HepG2 (cell line): ENCODE measurements around the gene IGSF8. TPM values are rescaled to one million over a fixed set of nuclear protein-coding genes. Genes with fewer than 3 reads are reported as not detected.

Source experiments
- ATAC-seq: fragments of 200-7000 bp; cut with Tn5 transposase; 3 replicates; pipeline ENCODE4 v1.9.1; 2020; ENCODE audit warnings: mild to moderate bottlenecking, moderate library complexity
- BruUV-seq: library from RNA; stranded (reverse); fragments of 400-500 nt; replicated peaks from 2 replicates; lab custom pipeline; 2021; lab: Mats Ljungman, UMichigan
- CTCF ChIA-PET: fragments of 300-600 bp; formaldehyde crosslinking; extraction: SDS; loops from one replicate; lab custom pipeline; 2021; ENCODE audit warnings: low total read pairs, inconsistent platforms, low intra/inter-chr PET ratio; lab: Yijun Ruan, JAX
- POLR2A ChIA-PET: fragments of 350-600 bp; sonication (Branson Sonifier 250); formaldehyde crosslinking; loops from one replicate; lab custom pipeline; 2020; ENCODE audit warnings: antibody characterized with exemption, inconsistent platforms; lab: Yijun Ruan, JAX
- DNase-seq: peaks from one replicate; pipeline ENCODE4 v3.0.0-alpha.2; 2015; ENCODE audit warnings: low spot score
- FAIRE-seq: peaks from 3 replicates; lab custom pipeline; 2011; peaks lifted over from hg19 to GRCh38; lab: Jason Lieb, UNC
- H2AFZ ChIP-seq: one replicate; pipeline ENCODE4 v1.6.1; 2011; ENCODE audit warnings: low read length, inconsistent platforms
- H3K27ac ChIP-seq: fragments of 300-600 bp; 3 replicates; pipeline ENCODE4 v1.8.0; 2011; ENCODE audit warnings: mixed run types, mild to moderate bottlenecking, mixed read lengths, low read length, inconsistent platforms; ENCODE audit not compliant: insufficient read depth; ENCODE audit errors: extremely low read length
- H3K27me3 ChIP-seq, 2 experiments: fragments of 200-600 bp in 1 of 2; 2 replicates in 1 of 2; 3 replicates in 1 of 2; pipeline versions ENCODE4 v1.6.0 to v1.8.0; 2011; ENCODE audit warnings: low read length in 2 of 2, mild to moderate bottlenecking in 2 of 2, moderate library complexity in 2 of 2, inconsistent platforms in 1 of 2; ENCODE audit not compliant: insufficient read depth in 2 of 2, control insufficient read depth in 1 of 2
- H3K36me3 ChIP-seq, 2 experiments: fragments of 200-600 bp in 1 of 2; replicated peaks in 1 of 2; 2 replicates in 1 of 2; 3 replicates in 1 of 2; pipeline versions ENCODE4 v1.5.1 to v1.8.0; 2011; ENCODE audit warnings: low read length in 2 of 2, inconsistent platforms in 1 of 2; ENCODE audit not compliant: insufficient read depth in 2 of 2, control insufficient read depth in 1 of 2
- H3K4me1 ChIP-seq: 2 replicates; pipeline ENCODE4 v1.5.1; 2012; ENCODE audit warnings: low read length, inconsistent platforms; ENCODE audit not compliant: insufficient read depth
- H3K4me2 ChIP-seq: 2 replicates; pipeline ENCODE4 v1.6.0; 2011; ENCODE audit warnings: low read depth, low read length, inconsistent platforms
- H3K4me3 ChIP-seq, 3 experiments: fragments of 200-600 bp in 1 of 3; sonication (generic), shearing (Covaris generic) in 1 of 3; replicated peaks in 1 of 3; 2 replicates each; pipeline ENCODE4 v1.5.1; 2011 to 2016; ENCODE audit warnings: low read length in 3 of 3, inconsistent platforms in 2 of 3, low read depth in 2 of 3, mild to moderate bottlenecking in 2 of 3, control low read depth in 1 of 3, mixed read lengths in 1 of 3; ENCODE audit not compliant: insufficient read depth in 1 of 3
- H3K79me2 ChIP-seq: one replicate; pipeline ENCODE4 v1.6.1; 2011; ENCODE audit warnings: low read length, inconsistent platforms; ENCODE audit not compliant: insufficient read depth
- H3K9ac ChIP-seq: 2 replicates; pipeline ENCODE4 v1.6.0; 2011; ENCODE audit warnings: mild to moderate bottlenecking, low read depth, low read length, inconsistent platforms; ENCODE audit not compliant: insufficient read depth
- H3K9me3 ChIP-seq: 2 replicates; pipeline ENCODE4 v1.5.1; 2012; ENCODE audit warnings: mild to moderate bottlenecking, low read length
- H4K20me1 ChIP-seq: 2 replicates; pipeline ENCODE4 v1.6.0; 2011; ENCODE audit warnings: inconsistent platforms, mild to moderate bottlenecking, low read length, moderate library complexity; ENCODE audit not compliant: insufficient read depth
- ATF5 ChIP-seq: sonication (generic); formaldehyde crosslinking; IDR thresholded peaks from 2 replicates; pipeline ENCODE4 v1.4.0; 2020; ENCODE audit warnings: mild to moderate bottlenecking, low read depth, missing genetic modification reagents
- BCLAF1 ChIP-seq: fragments of 450-650 bp; IDR thresholded peaks from 2 replicates; pipeline ENCODE4 v1.6.1; 2017; ENCODE audit warnings: mild to moderate bottlenecking
- CEBPG ChIP-seq: IDR thresholded peaks from 2 replicates; pipeline ENCODE4 v1.6.1; 2016
- GATAD1 ChIP-seq: IDR thresholded peaks from 2 replicates; pipeline ENCODE4 v1.6.1; 2016; ENCODE audit warnings: missing genetic modification reagents, missing compliant biosample characterization
- HDAC6 ChIP-seq: fragments of 200-600 bp; sonication (generic); IDR thresholded peaks from 2 replicates; pipeline ENCODE4 v1.7.0; 2017; ENCODE audit warnings: mild to moderate bottlenecking, antibody characterized with exemption, low read length, low read depth
- LRRFIP1 ChIP-seq: sonication (generic); formaldehyde crosslinking; conservative IDR thresholded peaks from 2 replicates; pipeline ENCODE4 v1.4.0; 2020; ENCODE audit warnings: missing genetic modification reagents
- MAFF ChIP-seq: IDR thresholded peaks from 2 replicates; pipeline ENCODE4 v1.6.1; 2011; ENCODE audit warnings: low read depth, low read length, improper control_type of control experiment
- MAFK ChIP-seq, 2 experiments: IDR thresholded peaks in 1 of 2; conservative IDR thresholded peaks in 1 of 2; 2 replicates each; pipeline ENCODE4 v1.6.1; 2011; ENCODE audit warnings: improper control_type of control experiment in 2 of 2, low read length in 2 of 2
- MXD3 ChIP-seq: IDR thresholded peaks from 2 replicates; pipeline ENCODE4 v1.6.1; 2016; ENCODE audit warnings: mild to moderate bottlenecking, missing biosample characterization, missing genetic modification reagents
- REL ChIP-seq: sonication (generic); formaldehyde crosslinking; conservative IDR thresholded peaks from 2 replicates; pipeline ENCODE4 v1.8.0; 2022; ENCODE audit warnings: mild to moderate bottlenecking, missing genetic modification reagents, moderate library complexity
- ZNF205 ChIP-seq: IDR thresholded peaks from 2 replicates; pipeline ENCODE4 v1.6.1; 2018; ENCODE audit warnings: missing biosample characterization, missing genetic modification reagents
- WGBS: methylation state at CpG from one replicate; pipeline ENCODE4 v1.1.6; 2017; ENCODE audit warnings: low lambda C conversion rate; 5-methylcytosine and 5-hydroxymethylcytosine counted together
- in situ Hi-C: cut with HindIII; loops from 2 replicates; pipeline ENCODE4 v1.10.0; 2017; ENCODE audit warnings: low pct_unique_long_range_greater_than_20kb; ENCODE audit not compliant: extremely low pct_ligation_motif_present
- intact Hi-C: fragments of 100-400 bp; cut with micrococcal nuclease; formaldehyde crosslinking; loops from one replicate; pipeline ENCODE4 v1.10.0; 2022; ENCODE audit not compliant: unreplicated experiment
- polyA plus RNA-seq, 8 experiments: library from polyadenylated mRNA; depleted of rRNA in 3 of 8; stranded (reverse) in 7 of 8; unstranded in 1 of 8; fragments of >200 nt; fragmentation: Illumina TruSeq in 4 of 8; extraction: Trizol in 4 of 8; gene quantifications; 2 replicates each; pipeline versions ENCODE4 v1.2.1 to v1.2.3, GENCODE V29; 2011 to 2016; ENCODE audit warnings: low read depth in 4 of 8, missing spikeins in 1 of 8, mixed read lengths in 1 of 8; ENCODE audit not compliant: insufficient read depth in 1 of 8
- total RNA-seq, 5 experiments: library from RNA; depleted of rRNA; stranded (reverse); fragments of >200 nt; fragmentation: Illumina TruSeq; extraction: Trizol; gene quantifications; 2 replicates each; pipeline ENCODE4 v1.2.3, GENCODE V29; 2016; ENCODE audit warnings: low read depth in 1 of 5

IGSF8 gene
- total and polyA plus RNA-seq, 2 of the 13 experiments (the other 11 are each of a cell fraction or from before 2014, with no cell fraction given), result 24.0 to 41.0 TPM

- TF ChIP-seq BCLAF1 (no peak), MXD3 (CRISPR knock-in tag) (no peak), CEBPG (CRISPR knock-in tag) (no peak)
- TF ChIP-seq, all 625 proteins: peak for 0
- Histone ChIP-seq H3K27ac (no peak overlapping the region), H4K20me1 (no peaks in the 10 kb centered on the region), H3K4me3 (no peak overlapping the region), H3K27me3 (no peaks in the 10 kb centered on the region), H3K36me3 (no peaks in the 10 kb centered on the region), H3K9me3 (no peaks in the 10 kb centered on the region), H3K79me2 (no peaks in the 10 kb centered on the region), H3K9ac (no peak overlapping the region), H3K4me1 (peaks cover 69% of the 10 kb centered on the region), H3K4me2 (no peak overlapping the region), H2AFZ (no peak overlapping the region)
- BruUV-seq, result no TSS peak
- in situ Hi-C loops, result no loop called here
- CTCF ChIA-PET, result no interaction called here
- no peak for FAIRE-seq
- WGBS, result 71% methylated on average over 6 of the region's 11 CpGs
- ATAC-seq, result no peak
- POLR2A ChIA-PET, result no interaction called here
- intact Hi-C loops, result no loop called here
- DNase-seq, result no peak
Measured at GRCh38 chr1:160129966-160130365, 31.5 kb upstream of the IGSF8 start.

- Histone ChIP-seq H3K27ac (no peak overlapping the region), H2AFZ (no peak overlapping the region), H3K9me3 (no peaks in the 10 kb centered on the region), H3K36me3 (no peaks in the 10 kb centered on the region), H3K27me3 (no peaks in the 10 kb centered on the region), H3K9ac (no peak overlapping the region), H4K20me1 (no peaks in the 10 kb centered on the region), H3K4me3 (no peak overlapping the region), H3K4me1 (peaks cover 73% of the 10 kb centered on the region), H3K79me2 (no peaks in the 10 kb centered on the region), H3K4me2 (no peak overlapping the region)
- ChIA-PET CTCF (no interaction called here), POLR2A (interaction anchor here (1.6 kb wide), 1 partner anchor 29 kb away, joined by 3 read pairs; no protein-coding TSS in a partner anchor)
- TF ChIP-seq ZNF205 (CRISPR knock-in tag) (no peak), HDAC6 (no peak), MAFK (conservative IDR thresholded peaks at IDR 0.05 in 1 of 2, IDR thresholded peaks at IDR 0.05 in 1 of 2; ENCODE audit: low read length in 2 of 2) (peak; percentile 48 to 66; a peak in 3 of 4 replicates), MAFF (peak; percentile 43), ATF5 (CRISPR knock-in tag) (no peak), GATAD1 (no peak), LRRFIP1 (no peak), REL (CRISPR knock-in tag) (no peak)
- DNase-seq (no peak), ATAC-seq (no peak), FAIRE-seq (no peak)
- no TSS peak for BruUV-seq
- in situ Hi-C loops, result no loop called here
- intact Hi-C loops, result no loop called here
- WGBS, result 65% methylated on average over 3 of the region's 3 CpGs
Measured at GRCh38 chr1:160129558-160129957, 31.1 kb upstream of the IGSF8 start.
